ENCODE measurements around the gene ANKRD11.

DNA sequence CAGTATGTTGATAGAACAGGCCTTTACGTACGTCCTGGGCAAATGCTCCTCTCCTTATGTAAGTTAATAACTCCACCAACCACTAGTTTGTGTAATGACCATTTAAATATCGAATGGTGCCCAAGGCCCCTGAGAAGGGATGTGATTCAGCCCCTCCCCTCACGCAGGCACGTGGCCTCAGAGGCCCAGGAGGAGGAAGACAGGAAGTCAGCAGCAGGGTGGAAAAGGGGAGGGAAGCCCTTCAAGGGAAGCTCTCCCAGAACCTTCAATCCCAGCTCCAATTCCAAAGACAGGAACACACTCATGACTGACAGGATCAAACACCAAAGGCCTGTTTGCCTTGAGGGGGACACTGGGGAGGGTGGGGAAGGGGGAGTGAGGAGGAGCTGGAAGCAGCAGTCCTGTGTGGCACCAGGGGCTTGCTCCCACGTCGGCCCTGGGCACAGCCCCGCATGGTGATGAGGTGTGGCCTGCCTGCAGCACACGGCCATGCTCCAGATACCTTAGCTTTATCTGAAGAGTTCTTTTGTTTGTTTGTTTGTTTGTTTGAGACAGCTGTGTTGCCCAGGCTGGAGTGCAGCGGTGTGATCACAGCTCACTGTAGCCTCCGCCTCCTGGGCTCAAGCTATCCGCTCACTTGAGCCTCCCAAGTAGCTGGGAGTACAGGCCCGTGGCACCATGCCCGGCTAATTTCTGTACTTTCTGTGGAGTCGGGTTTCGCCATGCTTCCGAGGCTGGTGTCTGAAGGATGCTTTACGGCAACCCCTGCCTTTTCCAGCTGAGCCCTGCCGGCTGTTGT lies 167.8 kb downstream of the ANKRD11 start:
- TF ChIP-seq, protein P1, sequence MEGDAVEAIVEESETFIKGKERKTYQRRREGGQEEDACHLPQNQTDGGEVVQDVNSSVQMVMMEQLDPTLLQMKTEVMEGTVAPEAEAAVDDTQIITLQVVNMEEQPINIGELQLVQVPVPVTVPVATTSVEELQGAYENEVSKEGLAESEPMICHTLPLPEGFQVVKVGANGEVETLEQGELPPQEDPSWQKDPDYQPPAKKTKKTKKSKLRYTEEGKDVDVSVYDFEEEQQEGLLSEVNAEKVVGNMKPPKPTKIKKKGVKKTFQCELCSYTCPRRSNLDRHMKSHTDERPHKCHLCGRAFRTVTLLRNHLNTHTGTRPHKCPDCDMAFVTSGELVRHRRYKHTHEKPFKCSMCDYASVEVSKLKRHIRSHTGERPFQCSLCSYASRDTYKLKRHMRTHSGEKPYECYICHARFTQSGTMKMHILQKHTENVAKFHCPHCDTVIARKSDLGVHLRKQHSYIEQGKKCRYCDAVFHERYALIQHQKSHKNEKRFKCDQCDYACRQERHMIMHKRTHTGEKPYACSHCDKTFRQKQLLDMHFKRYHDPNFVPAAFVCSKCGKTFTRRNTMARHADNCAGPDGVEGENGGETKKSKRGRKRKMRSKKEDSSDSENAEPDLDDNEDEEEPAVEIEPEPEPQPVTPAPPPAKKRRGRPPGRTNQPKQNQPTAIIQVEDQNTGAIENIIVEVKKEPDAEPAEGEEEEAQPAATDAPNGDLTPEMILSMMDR (IDR thresholded peaks at IDR 0.05), result no peak
- no peak for TF ChIP-seq ZFX (IDR thresholded peaks at IDR 0.05; ENCODE audit: borderline replicate concordance)

Measured in 22Rv1 (cell line).